ENCODE measurements around the gene GBA2.

DNA sequence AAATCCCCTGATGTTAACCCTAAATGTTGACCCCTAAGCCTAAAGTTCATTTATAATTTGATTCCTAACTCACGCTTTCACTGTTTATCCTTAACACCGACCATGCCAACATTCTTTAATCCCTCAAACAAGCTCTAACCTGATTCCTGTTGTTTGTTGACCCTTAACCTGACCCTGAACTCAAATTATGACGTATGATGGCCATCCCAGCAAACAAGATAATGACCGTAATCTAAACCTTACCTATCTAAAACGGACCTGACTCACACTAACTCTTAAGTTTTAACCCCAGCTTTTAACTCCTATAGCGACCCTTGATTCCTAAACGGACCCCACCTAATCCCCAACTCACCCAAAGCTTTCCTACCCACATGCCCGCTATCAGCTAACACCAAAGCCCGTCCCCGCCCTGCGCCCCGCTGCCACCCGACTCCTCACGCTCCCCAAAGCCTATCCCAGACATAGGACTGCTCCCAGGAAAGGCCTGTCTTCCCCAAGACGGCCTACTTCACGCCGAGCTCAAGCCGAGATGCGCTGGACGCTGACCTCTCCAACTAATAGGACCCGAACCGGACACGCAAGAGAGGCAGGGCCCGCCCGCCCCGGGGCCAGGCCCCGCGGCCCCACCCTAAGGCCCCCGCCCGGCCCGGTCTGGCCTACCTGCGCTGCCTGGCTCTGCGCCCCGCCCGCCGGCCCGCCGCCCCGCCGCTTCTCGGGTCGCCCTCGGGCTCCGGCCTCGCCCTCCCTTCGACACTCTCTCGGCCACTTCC, 17.4 kb downstream of the GBA2 start:
- TF ChIP-seq POLR2A (IDR thresholded peaks at IDR 0.05; ENCODE audit: low read depth, low read length) (no peak), POLR2AphosphoS5 (IDR thresholded peaks at IDR 0.05; ENCODE audit: low read depth, low read length) (no peak), TAF1 (IDR thresholded peaks at IDR 0.05; ENCODE audit: low read depth, low read length) (no peak), SPI1 (IDR thresholded peaks at IDR 0.05; ENCODE audit: low read depth, low read length) (no peak), PAX5 (IDR thresholded peaks at IDR 0.05; ENCODE audit: insufficient read depth, low read length, severe bottlenecking) (no peak), POU2F2 (IDR thresholded peaks at IDR 0.05; ENCODE audit: low read depth, low read length) (no peak)
